ENCODE results near the gene SND1.

Gene SND1

DNA sequence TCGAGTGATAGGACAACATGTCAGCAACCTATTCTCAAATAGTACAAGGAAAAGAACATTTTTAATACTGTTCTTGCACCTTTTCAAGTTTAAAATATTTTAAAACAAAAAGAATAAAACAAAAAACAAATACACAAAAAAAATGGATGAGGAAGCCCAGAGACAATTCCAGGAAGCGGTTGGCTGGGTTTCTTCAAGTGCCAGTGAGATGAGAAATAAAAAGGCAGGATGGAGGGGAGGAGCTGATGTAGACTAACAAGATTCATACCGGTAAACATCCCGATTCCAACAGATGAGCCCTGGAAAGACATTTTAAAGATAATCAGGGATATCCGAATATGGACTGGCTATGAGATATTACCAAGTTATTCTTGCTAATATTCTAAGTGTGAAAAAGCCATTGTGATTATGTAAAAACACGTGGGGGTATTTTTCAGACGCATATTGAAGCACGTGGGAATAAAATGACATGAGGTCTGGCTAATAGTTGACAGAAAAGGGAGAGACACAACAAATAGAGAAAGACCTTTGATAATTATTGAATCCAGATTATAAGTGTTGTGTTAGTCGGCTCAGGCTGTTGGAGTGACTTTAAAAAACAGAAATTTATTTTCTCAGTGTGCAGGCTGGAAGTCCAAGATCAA is 480.6 kb downstream of the SND1 start:
- no peak overlapping the region for H3K27ac ChIP-seq
- H3K27me3 ChIP-seq (ENCODE audit: insufficient read depth, low read depth, severe bottlenecking): no peaks in the 10 kb centered on the region
- TF ChIP-seq, protein P1, sequence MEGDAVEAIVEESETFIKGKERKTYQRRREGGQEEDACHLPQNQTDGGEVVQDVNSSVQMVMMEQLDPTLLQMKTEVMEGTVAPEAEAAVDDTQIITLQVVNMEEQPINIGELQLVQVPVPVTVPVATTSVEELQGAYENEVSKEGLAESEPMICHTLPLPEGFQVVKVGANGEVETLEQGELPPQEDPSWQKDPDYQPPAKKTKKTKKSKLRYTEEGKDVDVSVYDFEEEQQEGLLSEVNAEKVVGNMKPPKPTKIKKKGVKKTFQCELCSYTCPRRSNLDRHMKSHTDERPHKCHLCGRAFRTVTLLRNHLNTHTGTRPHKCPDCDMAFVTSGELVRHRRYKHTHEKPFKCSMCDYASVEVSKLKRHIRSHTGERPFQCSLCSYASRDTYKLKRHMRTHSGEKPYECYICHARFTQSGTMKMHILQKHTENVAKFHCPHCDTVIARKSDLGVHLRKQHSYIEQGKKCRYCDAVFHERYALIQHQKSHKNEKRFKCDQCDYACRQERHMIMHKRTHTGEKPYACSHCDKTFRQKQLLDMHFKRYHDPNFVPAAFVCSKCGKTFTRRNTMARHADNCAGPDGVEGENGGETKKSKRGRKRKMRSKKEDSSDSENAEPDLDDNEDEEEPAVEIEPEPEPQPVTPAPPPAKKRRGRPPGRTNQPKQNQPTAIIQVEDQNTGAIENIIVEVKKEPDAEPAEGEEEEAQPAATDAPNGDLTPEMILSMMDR (IDR thresholded peaks at IDR 0.05; ENCODE audit: low read depth, low read length): no peak
- H3K4me3 ChIP-seq (ENCODE audit: low read depth, low read length): no peak overlapping the region
- no peaks in the 10 kb centered on the region for H3K36me3 ChIP-seq
- H3K9me3 ChIP-seq (ENCODE audit: severe bottlenecking): no peaks in the 10 kb centered on the region
- DNase-seq: no peak

DNA sequence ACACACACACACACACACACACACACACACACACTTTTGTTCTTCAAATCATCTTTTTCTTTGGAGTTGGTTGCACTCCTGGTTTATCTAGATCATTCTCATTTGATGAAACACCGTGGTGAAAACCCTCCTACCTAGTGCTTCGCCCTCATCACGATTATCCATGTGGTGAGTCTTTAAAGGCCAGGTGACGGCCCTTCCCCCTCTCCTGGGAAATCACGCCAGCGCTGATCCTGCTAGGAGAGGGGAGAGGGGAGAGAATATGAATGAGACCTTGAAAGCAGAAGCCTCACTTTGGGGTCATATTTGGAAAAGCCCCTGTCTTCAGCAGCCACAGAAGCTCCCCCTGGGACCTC is 483.1 kb downstream of the SND1 start:
- TF ChIP-seq, protein P1 (IDR thresholded peaks at IDR 0.05; ENCODE audit: low read depth, low read length): no peak
- peak overlapping the region; percentile 71 for H3K27ac ChIP-seq
- DNase-seq: peak; percentile 70

DNA sequence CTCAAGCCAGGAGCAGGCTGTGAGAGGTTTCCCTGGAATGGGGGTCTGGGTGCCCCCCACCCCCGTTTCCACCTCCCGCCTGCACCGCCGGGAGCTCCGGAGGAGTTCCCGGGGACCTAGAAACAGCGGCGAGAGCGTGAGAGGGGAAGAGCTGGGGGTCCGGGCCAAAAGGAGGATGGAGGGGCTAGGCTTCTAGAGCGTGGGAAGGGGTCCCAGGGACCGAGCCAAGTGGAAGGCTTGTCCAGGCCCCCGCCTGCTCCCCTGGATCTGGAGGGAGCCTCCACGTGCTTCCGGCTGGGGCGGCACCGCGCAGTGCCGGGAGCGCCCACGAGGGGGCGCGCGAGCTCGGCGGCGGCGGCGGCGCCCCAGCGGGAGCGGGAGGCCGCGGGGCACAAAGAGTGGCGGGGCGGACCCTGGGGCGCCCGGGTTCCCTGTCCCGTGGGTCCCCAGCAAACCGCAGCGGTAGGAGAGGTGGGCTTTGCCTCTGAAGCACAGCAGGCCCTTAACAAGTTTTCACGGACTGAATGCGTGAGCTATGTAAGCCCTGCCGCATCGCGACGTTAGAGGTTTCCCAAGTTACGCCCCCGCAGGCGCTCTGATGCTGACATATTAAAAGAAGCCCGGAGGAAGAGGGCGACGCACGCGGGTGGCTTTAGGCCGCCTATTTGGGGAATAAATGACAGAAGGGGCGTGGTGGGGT is 483.7 kb downstream of the SND1 start:
- H3K27me3 ChIP-seq (ENCODE audit: insufficient read depth, low read depth, severe bottlenecking): no peaks in the 10 kb centered on the region
- DNase-seq: peak; percentile 61

More for the DNA sequence above, 483.1 kb downstream of the SND1 start:
- H3K27me3 ChIP-seq (ENCODE audit: insufficient read depth, low read depth, severe bottlenecking): no peaks in the 10 kb centered on the region
- H3K36me3 ChIP-seq: no peaks in the 10 kb centered on the region
- H3K9me3 ChIP-seq (ENCODE audit: severe bottlenecking): no peaks in the 10 kb centered on the region
- peak overlapping the region; percentile 67 for H3K4me3 ChIP-seq (ENCODE audit: low read depth, low read length)

DNA sequence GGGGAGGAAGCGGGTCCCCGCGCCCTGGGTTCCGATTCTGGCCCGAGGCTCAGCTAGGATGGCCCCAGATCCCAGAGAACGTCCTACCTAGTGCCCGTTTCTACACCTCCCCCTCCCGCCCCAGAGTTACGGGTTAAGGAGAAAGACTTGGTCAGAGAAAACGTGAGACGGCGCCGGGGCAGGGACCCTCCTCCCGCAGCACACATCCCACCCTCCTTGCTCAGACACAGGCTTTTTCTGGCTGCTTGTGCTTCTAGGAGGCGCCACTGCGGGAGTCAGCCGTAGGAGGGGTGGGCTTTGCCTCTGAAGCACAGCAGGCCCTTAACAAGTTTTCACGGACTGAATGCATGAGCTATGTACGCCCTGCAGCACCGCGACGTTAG is 484.2 kb downstream of the SND1 start:
- H3K27me3 ChIP-seq (ENCODE audit: insufficient read depth, low read depth, severe bottlenecking): no peaks in the 10 kb centered on the region
- peak overlapping the region; percentile 67 for H3K4me3 ChIP-seq (ENCODE audit: low read depth, low read length)
- H3K27ac ChIP-seq: peak overlapping the region; percentile 71
- TF ChIP-seq, protein P1 (IDR thresholded peaks at IDR 0.05; ENCODE audit: low read depth, low read length): 0 out of 2 replicates have a peak, but pooled peaks have one; percentile 7
- DNase-seq: peak; percentile 65
- H3K36me3 ChIP-seq: no peaks in the 10 kb centered on the region
- H3K9me3 ChIP-seq (ENCODE audit: severe bottlenecking): no peaks in the 10 kb centered on the region

More for the DNA sequence above, 483.7 kb downstream of the SND1 start:
- H3K4me3 ChIP-seq (ENCODE audit: low read depth, low read length): peak overlapping the region; percentile 67
- no peaks in the 10 kb centered on the region for H3K9me3 ChIP-seq (ENCODE audit: severe bottlenecking)
- no peaks in the 10 kb centered on the region for H3K36me3 ChIP-seq
- TF ChIP-seq, protein P1 (IDR thresholded peaks at IDR 0.05; ENCODE audit: low read depth, low read length): peak; percentile 75
- H3K27ac ChIP-seq: peak overlapping the region; percentile 71

DNA sequence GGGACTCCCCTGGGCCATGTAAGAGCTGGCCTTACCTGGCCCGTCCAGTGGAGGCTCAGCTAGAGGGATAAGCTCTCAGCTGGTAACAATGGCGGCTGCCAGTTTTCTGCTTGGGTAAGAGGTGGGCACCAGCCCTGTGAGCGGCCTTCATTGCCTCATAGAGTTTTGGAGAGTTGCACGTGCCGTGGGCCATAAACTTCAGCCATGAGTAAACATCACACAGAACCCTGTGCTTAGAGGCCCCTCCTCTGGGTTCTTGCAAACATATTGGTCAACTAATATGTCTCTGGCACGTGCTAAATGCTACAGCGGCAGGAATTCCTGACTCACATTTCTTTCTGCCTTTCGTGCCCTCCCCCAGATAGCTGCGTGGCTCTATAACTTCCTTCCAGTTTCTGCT is 485.2 kb downstream of the SND1 start:
- DNase-seq: no peak
- Histone ChIP-seq H3K4me3 (ENCODE audit: low read depth, low read length) (no peak overlapping the region), H3K27me3 (ENCODE audit: insufficient read depth, low read depth, severe bottlenecking) (no peaks in the 10 kb centered on the region), H3K27ac (no peak overlapping the region), H3K9me3 (ENCODE audit: severe bottlenecking) (no peaks in the 10 kb centered on the region), H3K36me3 (no peaks in the 10 kb centered on the region)
- TF ChIP-seq, protein P1 (IDR thresholded peaks at IDR 0.05; ENCODE audit: low read depth, low read length): no peak
